ENCODE data around the gene ABAT. TPM values are rescaled to one million over a fixed set of nuclear protein-coding genes. Genes with fewer than 3 reads are reported as not detected.

The ABAT gene
- total RNA-seq, 1 experiment from 2014 or later = 7.3 TPM

- no peak for TF ChIP-seq CTCF (conservative IDR thresholded peaks at IDR 0.05)
- peaks cover 27% of the 10 kb centered on the region for H3K27me3 Mint-ChIP-seq (ENCODE audit: low read depth)
- H3K79me1 ChIP-seq (ENCODE audit: insufficient read depth, low read depth, low read length, poor library complexity, severe bottlenecking) = no peaks in the 10 kb centered on the region
- no peak overlapping the region for H4K5ac ChIP-seq (ENCODE audit: insufficient read length, low read depth, low read length)
- DNase-seq = no peak
- peaks cover 11 to 15% of the 10 kb centered on the region in 2 experiments for H3K4me1 Mint-ChIP-seq
- no peaks in the 10 kb centered on the region for H3K79me2 ChIP-seq (ENCODE audit: insufficient read depth, low read length)
- H2BK12ac ChIP-seq (ENCODE audit: insufficient read length, low read depth, low read length) = no peak overlapping the region
- H3K27me3 ChIP-seq (ENCODE audit: insufficient read depth, low read length) = no peaks in the 10 kb centered on the region; the same call in 1 of the 2 replicates
- H4K20me1 ChIP-seq (ENCODE audit: control insufficient read depth, insufficient read depth, insufficient read length) = no peaks in the 10 kb centered on the region
- H4K91ac ChIP-seq (ENCODE audit: insufficient read length, low read depth, low read length) = no peak overlapping the region
- no peak overlapping the region for H3K4me3 Mint-ChIP-seq
- H3K4me1 ChIP-seq (ENCODE audit: insufficient read depth, low read length) = no peaks in the 10 kb centered on the region
- no peak overlapping the region for H2BK5ac ChIP-seq (ENCODE audit: insufficient read length, low read length)
- no peak overlapping the region for H2BK15ac ChIP-seq (ENCODE audit: low read depth, low read length)
- no peak overlapping the region for H2BK120ac ChIP-seq (ENCODE audit: low read depth, low read length, poor library complexity, severe bottlenecking)
- no peak overlapping the region for H4K8ac ChIP-seq (replicated peaks; ENCODE audit: insufficient read length, low read depth, low read length)
- no peak overlapping the region for H3K18ac ChIP-seq (ENCODE audit: insufficient read length, low read depth, low read length)
- H3K4ac ChIP-seq (ENCODE audit: low read depth, low read length) = no peak overlapping the region
- no peak overlapping the region for H2AFZ ChIP-seq (ENCODE audit: low read length)
- H3K14ac ChIP-seq (ENCODE audit: insufficient read depth, low read length) = no peak overlapping the region
- no peak overlapping the region for H3K4me2 ChIP-seq (ENCODE audit: insufficient read depth, insufficient read length, low read length)
- H3K9me3 Mint-ChIP-seq = peaks cover 4 to 7% of the 10 kb centered on the region in 2 experiments
- H3T11ph ChIP-seq (ENCODE audit: low read length) = no peak overlapping the region
- H3K36me3 Mint-ChIP-seq (ENCODE audit: insufficient read depth in 1 of 3, low read depth in 3 of 3) = peaks cover 0 to 8% (median 2%) of the 10 kb centered on the region in 3 experiments; a peak in 4 of 7 replicates
- H2AK5ac ChIP-seq (ENCODE audit: insufficient read length, low read length) = no peak overlapping the region
- WGBS (ENCODE audit: extremely low coverage, insufficient read length, low lambda C conversion rate) = no CpG with 5 or more reads among the region's 7 CpGs
- no peak overlapping the region for H3K27ac ChIP-seq (ENCODE audit: insufficient read length, low read depth, low read length)
- peaks cover 5% of the 10 kb centered on the region for H3K23me2 ChIP-seq (ENCODE audit: insufficient read length, low read depth, low read length, poor library complexity, severe bottlenecking)
- H2BK20ac ChIP-seq (ENCODE audit: low read depth, low read length, poor library complexity, severe bottlenecking) = no peak overlapping the region
- H3K9ac ChIP-seq (ENCODE audit: extremely low read depth, insufficient read length, low read length) = no peak overlapping the region
- no peak overlapping the region for H3K23ac ChIP-seq (ENCODE audit: insufficient read length, low read depth, low read length)
- no peaks in the 10 kb centered on the region for H3K9me3 ChIP-seq (ENCODE audit: control insufficient read depth, low read depth, low read length)
- H3K56ac ChIP-seq (ENCODE audit: insufficient read length, low read depth, low read length) = no peak overlapping the region
- H3K27ac Mint-ChIP-seq = no peak overlapping the region
Measured at GRCh38 chr16:8678068-8678927, 3.9 kb downstream of the ABAT start.
